GM18498 (cell line): ENCODE results near the gene CREB3L4.

Experiments used
- ATAC-seq: cut with Tn5 transposase; IDR thresholded peaks from one replicate; pipeline ENCODE4 v1.9.1; 2021; ENCODE audit warnings: mild to moderate bottlenecking, moderate library complexity; ENCODE audit not compliant: unreplicated experiment

Gene CREB3L4

DNA sequence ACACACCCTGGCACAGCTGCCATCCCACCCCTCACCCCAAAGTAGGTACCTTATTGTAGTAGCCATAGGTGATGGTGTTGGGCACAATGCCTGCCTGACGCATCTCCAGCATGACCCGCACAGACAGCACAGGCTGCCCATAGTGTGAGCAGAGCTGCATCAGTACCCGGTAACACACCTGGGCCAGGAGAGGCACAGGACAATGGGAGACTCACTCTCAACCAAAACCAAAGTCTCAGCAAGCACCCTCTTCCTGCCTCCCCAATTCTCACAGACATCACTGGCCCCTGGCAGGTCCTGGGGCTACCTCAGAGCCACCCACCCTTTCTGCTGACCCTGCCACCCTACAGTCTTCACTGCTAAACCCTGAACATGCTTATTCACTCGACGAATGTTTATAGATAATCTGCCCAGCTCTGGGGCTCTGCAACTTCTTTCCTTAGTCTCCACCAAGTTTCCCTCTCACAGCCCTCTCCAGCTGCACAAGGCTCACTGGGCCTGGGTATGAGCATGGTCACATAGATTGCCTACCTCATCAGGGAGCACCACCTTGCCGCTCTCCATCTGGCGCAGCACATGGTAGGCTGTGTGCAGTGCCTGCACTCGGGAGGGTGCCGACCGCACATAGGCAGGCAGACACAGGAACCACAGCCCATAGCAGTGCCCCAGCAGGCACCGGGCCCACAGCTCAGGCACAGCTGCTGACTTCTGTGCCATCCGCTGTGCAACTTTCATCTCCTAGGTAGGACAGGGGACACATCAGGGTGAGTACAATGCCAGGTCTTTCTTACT lies 31.5 kb upstream of the CREB3L4 start:
- ATAC-seq, result no peak

DNA sequence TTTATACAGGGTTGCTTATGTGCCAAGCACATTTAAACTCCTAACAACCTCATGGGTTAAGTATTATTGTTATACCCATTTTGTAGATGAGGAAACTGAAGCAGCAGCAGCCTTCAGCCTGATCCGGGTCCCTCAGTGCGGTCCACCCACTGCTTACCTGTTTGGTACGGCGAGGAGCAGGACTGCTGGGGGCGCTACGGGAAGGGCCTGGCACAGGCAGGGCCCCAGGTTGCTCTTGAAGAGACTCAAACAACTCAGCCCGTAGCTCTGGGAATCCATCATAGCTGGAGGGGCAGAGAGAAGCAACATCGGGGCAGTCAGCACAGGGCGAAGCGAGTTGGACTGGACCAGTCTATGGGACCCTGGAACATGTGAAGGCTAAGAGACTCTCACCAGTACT lies 30.4 kb upstream of the CREB3L4 start:
- ATAC-seq, result no peak

DNA sequence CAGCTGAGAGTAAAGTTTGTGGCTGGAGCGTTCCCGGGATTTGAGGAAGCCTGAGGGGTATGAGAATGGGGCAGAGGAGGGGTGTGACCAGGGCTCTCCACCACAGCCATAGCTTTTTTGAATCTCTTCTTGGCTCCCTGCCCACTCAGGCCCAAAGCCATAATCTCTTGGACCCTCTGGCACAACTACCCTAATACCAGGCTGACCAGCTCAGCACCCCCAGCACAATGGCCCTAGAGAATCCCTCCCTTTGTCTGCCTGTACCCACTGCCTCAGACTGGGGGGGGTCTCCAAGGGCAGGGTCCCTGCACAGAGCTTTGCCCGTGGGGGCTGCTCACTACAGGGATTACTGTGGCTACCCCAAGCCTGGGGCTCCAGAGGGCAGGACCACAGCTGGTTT lies 28.7 kb upstream of the CREB3L4 start:
- no peak for ATAC-seq

DNA sequence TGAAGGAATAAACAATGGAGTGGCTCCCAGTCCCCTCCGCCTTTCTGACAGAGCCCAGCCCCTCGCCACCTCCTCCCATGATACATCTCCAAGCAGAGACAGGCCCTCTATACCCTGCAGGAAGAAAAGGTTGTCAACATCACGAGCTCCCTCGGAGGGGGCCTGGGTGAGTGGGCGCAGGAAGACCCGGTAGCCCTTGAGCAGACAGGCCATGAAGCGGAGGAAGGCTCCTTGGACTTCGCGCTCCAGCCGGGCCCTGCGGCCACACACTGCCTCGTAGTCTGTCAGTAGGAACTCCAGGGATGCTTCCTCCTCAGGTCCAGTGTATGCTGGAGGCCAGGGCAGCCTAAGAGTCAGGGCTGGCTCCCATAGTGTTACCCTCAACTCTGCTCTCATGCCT lies 28.2 kb upstream of the CREB3L4 start:
- no peak for ATAC-seq

DNA sequence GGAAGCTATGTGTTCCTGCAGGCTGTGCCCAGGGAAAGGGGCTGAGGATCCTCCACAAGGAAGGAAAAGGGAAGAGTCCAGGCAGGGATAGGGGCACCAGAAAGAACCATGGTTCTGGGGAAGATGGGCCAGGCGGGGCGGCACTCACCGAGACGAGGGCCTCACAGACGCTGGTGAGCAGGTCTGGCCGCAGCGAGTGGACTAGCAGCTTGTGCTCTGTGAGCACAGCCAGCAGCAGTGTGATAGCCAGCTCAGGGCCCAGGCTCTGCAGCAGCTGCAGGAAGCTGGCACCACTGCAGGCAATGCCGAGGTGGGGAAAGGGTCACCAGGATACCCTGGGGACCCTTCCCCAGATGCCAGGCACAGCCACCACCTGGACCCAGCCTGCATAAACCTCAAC lies 26.9 kb upstream of the CREB3L4 start:
- ATAC-seq, result no peak

GRCh38 chr1:153941826-153942725 lies 25.6 kb upstream of the CREB3L4 start:
- no peak for ATAC-seq

GRCh38 chr1:153942766-153943549 lies 24.7 kb upstream of the CREB3L4 start:
- no peak for ATAC-seq

GRCh38 chr1:153944005-153944826 lies 23.5 kb upstream of the CREB3L4 start:
- no peak for ATAC-seq

GRCh38 chr1:153944827-153945117 lies 22.9 kb upstream of the CREB3L4 start:
- no peak for ATAC-seq

GRCh38 chr1:153945131-153945794 lies 22.4 kb upstream of the CREB3L4 start:
- ATAC-seq, result peak; percentile 24

DNA sequence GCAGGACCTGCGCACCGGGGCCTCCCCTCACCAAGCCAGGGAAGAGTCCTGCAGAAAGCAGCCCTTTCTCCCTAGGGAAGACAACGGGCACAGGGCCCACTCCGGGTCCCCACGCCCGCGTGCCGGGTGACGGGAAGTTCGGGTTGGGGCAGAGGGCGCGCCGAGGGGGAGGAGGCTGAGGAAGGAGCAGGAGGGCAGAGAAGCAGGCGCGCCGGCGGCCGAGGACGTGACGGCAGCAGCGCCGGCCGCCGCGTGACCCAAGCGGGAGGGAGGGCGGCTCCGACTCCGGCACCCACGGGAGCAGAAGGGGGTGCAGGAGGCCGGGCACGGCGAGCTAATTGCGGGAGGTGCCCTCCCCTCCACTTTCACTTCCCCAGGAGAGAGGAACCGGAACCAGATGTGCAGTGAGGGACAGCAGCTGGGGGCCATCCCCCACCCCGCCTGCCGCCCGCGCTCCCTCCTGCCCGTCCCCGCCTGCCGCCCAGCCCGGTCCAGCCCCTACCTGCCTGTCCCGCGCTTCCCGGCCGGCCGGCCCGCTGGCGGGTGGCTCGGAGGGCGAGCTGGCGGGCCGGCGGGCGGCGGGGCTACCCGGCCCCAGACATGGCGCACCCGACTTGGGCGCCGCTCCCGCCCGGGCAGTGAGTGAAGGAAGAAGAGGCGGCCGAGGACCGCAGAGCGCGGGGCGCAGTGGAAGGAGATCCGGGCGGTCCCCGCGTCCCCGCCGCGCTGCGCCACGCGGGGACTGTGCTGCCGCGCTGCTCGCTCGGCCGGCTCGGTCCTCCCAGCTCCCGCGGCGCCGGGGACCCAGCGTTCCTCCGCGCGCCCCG lies 21.7 kb upstream of the CREB3L4 start:
- peak; percentile 70 for ATAC-seq

DNA sequence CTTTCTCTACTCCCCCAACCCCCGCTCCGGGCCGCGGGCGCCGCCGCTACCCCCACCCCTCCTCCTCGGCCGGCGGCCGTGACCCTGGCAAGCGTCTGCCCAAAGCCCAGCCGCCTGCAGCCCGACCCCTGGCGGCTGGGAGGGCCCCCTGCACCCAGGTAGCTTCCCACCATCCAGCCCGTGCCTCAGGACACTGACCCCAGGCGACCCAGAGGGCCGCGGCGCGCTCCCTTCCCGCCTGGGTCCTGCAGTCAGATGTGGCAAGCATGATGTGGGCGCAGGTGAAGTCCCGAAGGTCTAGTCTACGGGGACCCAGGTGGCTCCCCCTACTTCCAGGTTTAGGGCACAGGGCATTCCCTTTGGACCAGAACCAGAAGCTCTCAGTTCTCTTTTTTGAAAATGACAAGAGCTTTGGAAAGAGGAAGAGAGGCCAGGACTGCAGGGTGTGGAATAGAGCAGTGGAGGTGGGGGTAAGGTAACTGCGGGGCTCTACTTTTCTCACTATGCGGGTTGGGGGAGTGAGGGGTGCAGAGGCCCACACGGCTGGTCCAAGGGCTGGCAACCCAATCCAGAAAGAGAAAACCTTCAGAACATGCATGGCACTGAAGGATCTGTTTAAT lies 21.0 kb upstream of the CREB3L4 start, which contains the start of gene DENND4B:
Gene DENND4B (minus strand): TSS at position 97 of the 620 bp plus-strand sequence. CDS start 2,344 bp downstream, outside the sequence.
- peak; percentile 72 for ATAC-seq

- ATAC-seq, result no peak
These were observed 16.5 kb upstream of the CREB3L4 start for GRCh38 chr1:153951183-153951582.

- no peak for ATAC-seq
These were observed 15.9 kb upstream of the CREB3L4 start for GRCh38 chr1:153951801-153952200.

DNA sequence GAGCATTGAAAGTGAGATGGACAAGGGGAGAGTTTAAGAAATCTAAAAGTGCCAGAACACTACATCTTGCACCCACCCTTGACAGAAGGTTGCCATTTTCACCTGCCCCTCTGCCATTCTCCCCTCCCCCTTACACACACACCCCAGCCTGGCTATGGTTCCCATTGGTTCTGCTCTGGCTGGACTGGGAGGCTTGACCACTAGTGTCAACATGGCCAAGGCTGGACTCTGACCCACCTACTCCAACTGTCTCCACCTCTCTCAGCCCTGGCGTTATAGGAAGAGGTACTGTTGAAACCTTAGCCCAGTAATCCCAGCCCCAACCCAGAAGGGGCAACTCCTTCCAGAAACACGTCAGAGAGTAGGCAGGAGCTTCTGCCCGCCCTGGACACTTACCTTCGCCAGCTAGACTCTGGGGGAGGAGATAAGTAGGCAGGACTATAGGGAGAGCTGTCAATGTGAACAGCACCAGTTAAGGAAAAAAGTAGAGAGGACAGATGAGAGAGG lies 13.8 kb upstream of the CREB3L4 start:
- ATAC-seq, result no peak

DNA sequence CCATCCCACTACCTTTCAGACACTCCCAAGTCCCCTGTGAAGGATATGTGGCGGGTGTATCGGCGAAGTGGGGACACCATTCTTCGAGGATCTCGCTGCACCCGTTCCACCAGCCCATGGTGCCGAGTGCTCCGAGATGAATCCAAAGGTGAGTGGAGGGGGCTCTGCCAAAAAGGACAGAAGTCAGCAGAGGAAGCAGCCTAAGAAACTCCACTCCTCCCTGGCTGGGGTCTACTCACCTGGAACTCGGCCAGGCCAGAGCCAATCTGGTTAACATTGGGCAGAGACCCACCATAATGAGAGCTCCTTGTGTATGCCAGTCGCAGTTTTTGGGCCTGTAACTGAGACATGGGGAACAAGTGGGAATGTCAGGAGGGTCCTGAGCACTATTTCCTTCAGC lies 12.9 kb upstream of the CREB3L4 start:
- no peak for ATAC-seq

GRCh38 chr1:153956997-153957715 lies 10.5 kb upstream of the CREB3L4 start:
- no peak for ATAC-seq

DNA sequence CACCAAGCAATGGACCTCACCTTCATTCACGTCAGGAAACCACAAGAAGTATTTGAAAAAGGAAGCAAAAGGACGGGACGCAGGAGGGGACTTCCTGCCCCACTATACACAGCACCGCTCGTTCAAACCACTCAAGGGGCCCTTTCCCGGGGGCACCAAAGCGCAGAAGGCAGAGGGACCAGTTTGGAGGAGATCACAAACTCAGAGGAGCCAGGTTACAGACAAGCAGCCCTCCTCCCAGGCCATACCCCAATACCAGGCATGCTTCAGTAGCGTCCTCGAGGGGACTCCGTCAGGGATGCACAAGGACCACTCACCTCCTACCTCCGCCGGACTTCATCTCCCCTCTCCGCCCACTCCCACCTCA lies 10.0 kb upstream of the CREB3L4 start:
- peak; percentile 20 for ATAC-seq
